Measurements from ENCODE around the gene DDX47. TPM values are rescaled to one million over a fixed set of nuclear protein-coding genes. Genes with fewer than 3 reads are reported as not detected.
A peak's percentile ranks its signal among the peaks of the same experiment; 100 is the strongest.

The DDX47 gene
- total and polyA plus RNA-seq, 10 of the 15 experiments (the other 5 are each of a cell fraction or from before 2014, with no cell fraction given), result 84.8 to 266 (median 120) TPM

DNA sequence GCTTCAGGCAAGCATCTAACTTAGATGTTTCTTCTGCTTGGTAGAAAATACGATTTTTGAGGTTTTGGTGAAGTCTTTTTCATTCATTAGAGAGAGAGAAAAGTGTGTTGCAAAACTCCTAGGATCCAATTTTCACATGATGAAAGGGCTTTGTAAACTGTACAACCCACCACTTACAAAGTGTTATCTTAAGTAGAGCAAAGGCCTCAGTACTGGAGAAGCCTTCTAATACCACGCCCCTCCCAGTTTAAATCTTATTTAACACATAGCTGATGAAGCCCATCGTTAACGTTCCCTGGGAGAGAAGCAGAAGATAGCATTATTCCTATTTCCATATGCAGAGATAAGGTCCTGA, 26.8 kb upstream of the DDX47 start:
- RAD21 ChIA-PET (ENCODE audit: unreplicated experiment), result interaction anchor here (0.6 to 3.6 kb wide), 14 partner anchors 17 to 427 kb away, joined by 3 to 28 read pairs (median 4); partner anchors contain the start of gene DDX47
- Histone ChIP-seq H3K9me3 (replicated peaks; ENCODE audit: control insufficient read depth, insufficient read depth, low read length) (no peaks in the 10 kb centered on the region), H3K27me3 (replicated peaks in 1 of 2; ENCODE audit: control insufficient read depth in 2 of 2, insufficient read depth in 2 of 2, low read length in 1 of 2) (no peaks in the 10 kb centered on the region), H3K79me2 (ENCODE audit: control insufficient read depth, insufficient read depth, low read length) (peaks cover 4% of the 10 kb centered on the region; the same call in 1 of the 2 replicates), H4K20me1 (ENCODE audit: control insufficient read depth, insufficient read depth) (no peaks in the 10 kb centered on the region), H2AFZ (ENCODE audit: control insufficient read depth, low read depth, low read length) (peak overlapping the region; percentile 94), H3K27ac (ENCODE audit: control insufficient read depth, insufficient read depth) (no peak overlapping the region), H3K4me1 (ENCODE audit: control insufficient read depth, insufficient read depth, low read length) (peaks cover 18% of the 10 kb centered on the region), H3K4me3 (peak overlapping the region; percentile 65), H3K4me2 (ENCODE audit: control insufficient read depth, insufficient read depth) (peak overlapping the region; percentile 96), H3K9ac (ENCODE audit: control insufficient read depth, insufficient read depth, low read length) (peak overlapping the region; percentile 79; the same call in 1 of the 2 replicates), H3K36me3 (ENCODE audit: control insufficient read depth in 2 of 2, insufficient read depth in 2 of 2, low read length in 1 of 2) (no peaks in the 10 kb centered on the region)
- no peak for DNase-seq (ENCODE audit: low read depth, low spot score)
- SMC1A ChIA-PET (ENCODE audit: uncharacterized antibody, unreplicated experiment), result interaction anchor here (0.9 to 7.9 kb wide), 10 partner anchors 13 to 190 kb away, joined by 3 to 88 read pairs (median 5); partner anchors contain the start of gene DDX47
- peak; percentile 14 for ATAC-seq
- intact Hi-C loops (cut with micrococcal nuclease; ENCODE audit: unreplicated experiment) (no loop called here), in situ Hi-C loops (cut with MboI) (no loop called here)
- POLR2A ChIA-PET, result interaction anchor here (1.2 to 1.7 kb wide), 3 partner anchors 14 to 23 kb away, joined by 3 to 6 read pairs (median 4); no protein-coding TSS in a partner anchor
- 11% methylated on average over 4 of the region's 4 CpGs for WGBS (ENCODE audit: insufficient coverage, insufficient replicate concordance, low lambda C conversion rate, missing lambda C conversion rate)
- TSS peak; percentile 77 for BruUV-seq (replicated peaks)
- CTCF ChIA-PET, result interaction anchor here (1.3 to 5.5 kb wide), 10 partner anchors 19 to 427 kb away, joined by 3 to 136 read pairs (median 34); partner anchors contain the start of gene DDX47
- FAIRE-seq, result peak; percentile 35
- TF ChIP-seq HDAC2 (IDR thresholded peaks at IDR 0.05) (no peak), USF1 (IDR thresholded peaks at IDR 0.05; ENCODE audit: borderline replicate concordance, extremely low read length, insufficient read depth, low read depth, low read length) (no peak), ZBTB11 (CRISPR knock-in tag; IDR thresholded peaks at IDR 0.05) (no peak), SREBF1 (IDR thresholded peaks at IDR 0.05; ENCODE audit: low read length) (no peak), SPI1 (IDR thresholded peaks at IDR 0.05; ENCODE audit: borderline replicate concordance, insufficient read depth, low read depth, low read length) (no peak), MEF2A (IDR thresholded peaks at IDR 0.05; ENCODE audit: insufficient read depth, low read depth, low read length) (no peak), RCOR1 (conservative IDR thresholded peaks at IDR 0.05; ENCODE audit: low read depth, low read length) (no peak)
- TF ChIP-seq, protein P1, sequence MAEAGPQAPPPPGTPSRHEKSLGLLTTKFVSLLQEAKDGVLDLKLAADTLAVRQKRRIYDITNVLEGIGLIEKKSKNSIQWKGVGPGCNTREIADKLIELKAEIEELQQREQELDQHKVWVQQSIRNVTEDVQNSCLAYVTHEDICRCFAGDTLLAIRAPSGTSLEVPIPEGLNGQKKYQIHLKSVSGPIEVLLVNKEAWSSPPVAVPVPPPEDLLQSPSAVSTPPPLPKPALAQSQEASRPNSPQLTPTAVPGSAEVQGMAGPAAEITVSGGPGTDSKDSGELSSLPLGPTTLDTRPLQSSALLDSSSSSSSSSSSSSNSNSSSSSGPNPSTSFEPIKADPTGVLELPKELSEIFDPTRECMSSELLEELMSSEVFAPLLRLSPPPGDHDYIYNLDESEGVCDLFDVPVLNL (IDR thresholded peaks at IDR 0.05; ENCODE audit: low read depth, low read length), result no peak
- TF ChIP-seq, protein P2, sequence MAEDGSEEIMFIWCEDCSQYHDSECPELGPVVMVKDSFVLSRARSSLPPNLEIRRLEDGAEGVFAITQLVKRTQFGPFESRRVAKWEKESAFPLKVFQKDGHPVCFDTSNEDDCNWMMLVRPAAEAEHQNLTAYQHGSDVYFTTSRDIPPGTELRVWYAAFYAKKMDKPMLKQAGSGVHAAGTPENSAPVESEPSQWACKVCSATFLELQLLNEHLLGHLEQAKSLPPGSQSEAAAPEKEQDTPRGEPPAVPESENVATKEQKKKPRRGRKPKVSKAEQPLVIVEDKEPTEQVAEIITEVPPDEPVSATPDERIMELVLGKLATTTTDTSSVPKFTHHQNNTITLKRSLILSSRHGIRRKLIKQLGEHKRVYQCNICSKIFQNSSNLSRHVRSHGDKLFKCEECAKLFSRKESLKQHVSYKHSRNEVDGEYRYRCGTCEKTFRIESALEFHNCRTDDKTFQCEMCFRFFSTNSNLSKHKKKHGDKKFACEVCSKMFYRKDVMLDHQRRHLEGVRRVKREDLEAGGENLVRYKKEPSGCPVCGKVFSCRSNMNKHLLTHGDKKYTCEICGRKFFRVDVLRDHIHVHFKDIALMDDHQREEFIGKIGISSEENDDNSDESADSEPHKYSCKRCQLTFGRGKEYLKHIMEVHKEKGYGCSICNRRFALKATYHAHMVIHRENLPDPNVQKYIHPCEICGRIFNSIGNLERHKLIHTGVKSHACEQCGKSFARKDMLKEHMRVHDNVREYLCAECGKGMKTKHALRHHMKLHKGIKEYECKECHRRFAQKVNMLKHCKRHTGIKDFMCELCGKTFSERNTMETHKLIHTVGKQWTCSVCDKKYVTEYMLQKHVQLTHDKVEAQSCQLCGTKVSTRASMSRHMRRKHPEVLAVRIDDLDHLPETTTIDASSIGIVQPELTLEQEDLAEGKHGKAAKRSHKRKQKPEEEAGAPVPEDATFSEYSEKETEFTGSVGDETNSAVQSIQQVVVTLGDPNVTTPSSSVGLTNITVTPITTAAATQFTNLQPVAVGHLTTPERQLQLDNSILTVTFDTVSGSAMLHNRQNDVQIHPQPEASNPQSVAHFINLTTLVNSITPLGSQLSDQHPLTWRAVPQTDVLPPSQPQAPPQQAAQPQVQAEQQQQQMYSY (CRISPR knock-in tag; IDR thresholded peaks at IDR 0.05), result no peak

Data from GM12878 (cell line).